HG03457 (cell line): Measurements from ENCODE around the gene PRELID2.
"Not testable (repeated sequence)": the region's sequence is repeated elsewhere in the genome, so short reads cannot be mapped to it uniquely, and the experiment has no call there.

Experiments
- ATAC-seq: cut with Tn5 transposase; IDR thresholded peaks from one replicate; pipeline ENCODE4 v1.9.1; 2021; ENCODE audit warnings: moderate number of reproducible peaks; ENCODE audit not compliant: unreplicated experiment

PRELID2 gene

DNA sequence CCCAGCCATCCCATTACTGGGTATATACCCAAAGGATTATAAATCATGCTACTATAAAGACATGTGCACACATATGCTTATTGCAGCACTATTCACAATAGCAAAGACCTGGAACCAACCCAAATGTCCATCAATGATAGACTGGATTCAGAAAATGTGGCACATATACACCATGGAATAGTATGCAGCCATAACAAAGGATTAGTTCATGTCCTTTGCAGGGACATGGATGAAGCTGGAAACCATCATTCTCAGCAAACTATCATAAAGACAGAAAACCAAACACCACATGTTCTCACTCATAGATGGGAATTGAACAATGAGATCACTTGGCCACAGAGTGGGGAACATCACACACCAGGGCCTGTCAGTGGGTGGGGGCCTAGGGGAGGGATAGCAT, 36.6 kb downstream of the PRELID2 start:
- not testable (repeated sequence) for ATAC-seq

DNA sequence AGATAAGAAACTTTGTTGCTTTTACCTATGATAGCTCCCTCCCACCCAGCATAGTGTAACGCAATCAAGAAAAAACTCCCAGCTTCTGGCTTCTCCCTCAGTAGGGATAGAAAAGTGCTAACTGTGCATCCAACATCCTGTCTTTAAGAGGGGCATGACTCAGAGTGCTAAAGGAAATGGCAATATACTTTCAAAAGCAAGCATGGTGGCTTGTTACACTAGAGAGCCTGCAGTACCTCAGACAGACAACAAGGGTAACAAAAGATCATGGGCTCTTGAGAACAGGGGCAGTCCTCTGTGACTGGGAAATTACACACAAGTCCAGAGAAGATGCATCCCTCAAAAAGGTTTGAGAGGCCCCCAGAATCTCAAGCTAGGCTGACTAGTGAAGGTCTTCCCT, 37.8 kb downstream of the PRELID2 start:
- no peak for ATAC-seq

GRCh38 chr5:145796318-145796717, 38.8 kb downstream of the PRELID2 start:
- no peak for ATAC-seq

DNA sequence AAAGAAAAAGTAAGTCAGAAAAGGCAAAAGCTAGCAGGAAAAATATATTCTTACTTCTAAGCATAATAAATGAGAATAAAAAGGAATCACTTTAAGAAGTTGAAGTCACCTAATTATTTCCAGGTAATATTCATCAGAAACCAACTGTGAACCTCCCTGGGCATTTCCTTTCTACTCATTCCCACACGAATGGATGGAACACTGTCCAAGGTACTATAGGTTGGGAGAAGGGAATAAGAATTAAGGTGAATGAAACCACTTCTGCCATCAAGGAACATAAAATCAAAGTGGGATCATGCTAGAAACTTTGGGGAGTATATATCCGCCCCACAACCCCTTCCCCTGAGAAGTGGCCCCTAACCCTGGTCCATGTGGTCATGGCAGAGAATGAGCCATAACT, 41.6 kb downstream of the PRELID2 start:
- ATAC-seq = no peak

GRCh38 chr5:145792840-145793239, 42.3 kb downstream of the PRELID2 start:
- ATAC-seq = no peak

GRCh38 chr5:145791866-145792265, 43.3 kb downstream of the PRELID2 start:
- ATAC-seq = no peak

DNA sequence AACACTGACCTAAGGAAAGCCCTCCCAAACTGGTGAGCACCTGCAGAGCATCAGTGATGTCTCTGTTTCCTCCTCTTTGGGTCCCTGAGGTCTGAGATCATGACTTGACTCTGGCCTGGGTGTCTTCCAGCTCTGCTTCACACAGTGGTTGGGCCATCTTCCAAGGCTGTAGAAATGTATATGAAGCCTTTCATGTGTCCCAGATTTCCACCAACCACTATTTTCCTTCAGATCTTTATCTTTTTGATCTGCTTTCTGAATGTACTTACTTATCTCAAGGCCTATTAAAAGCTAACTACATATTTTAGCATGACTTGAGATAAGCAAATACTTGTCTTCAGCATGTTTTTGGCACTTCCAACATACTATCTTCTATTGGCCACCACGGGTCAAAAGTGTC, 47.1 kb downstream of the PRELID2 start:
- ATAC-seq = no peak

DNA sequence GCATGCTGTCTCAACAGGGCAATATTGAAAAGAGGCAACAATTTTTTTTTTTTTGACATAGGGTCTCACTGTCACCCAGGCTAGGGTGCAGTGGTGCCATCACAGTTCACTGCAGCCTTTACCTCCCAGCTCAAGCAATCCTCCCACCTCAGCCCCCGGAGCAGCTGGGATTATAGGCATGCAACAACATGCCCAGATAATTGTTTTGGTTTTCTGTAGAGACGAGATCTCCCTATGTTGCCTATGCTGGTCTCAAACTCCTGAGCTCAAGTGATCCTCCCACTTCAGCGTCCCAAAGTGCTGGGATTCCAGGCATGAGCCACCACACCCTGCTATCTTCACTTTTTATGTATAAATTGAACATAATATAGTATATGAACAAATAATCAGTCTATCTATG, 47.6 kb downstream of the PRELID2 start:
- no peak for ATAC-seq

DNA sequence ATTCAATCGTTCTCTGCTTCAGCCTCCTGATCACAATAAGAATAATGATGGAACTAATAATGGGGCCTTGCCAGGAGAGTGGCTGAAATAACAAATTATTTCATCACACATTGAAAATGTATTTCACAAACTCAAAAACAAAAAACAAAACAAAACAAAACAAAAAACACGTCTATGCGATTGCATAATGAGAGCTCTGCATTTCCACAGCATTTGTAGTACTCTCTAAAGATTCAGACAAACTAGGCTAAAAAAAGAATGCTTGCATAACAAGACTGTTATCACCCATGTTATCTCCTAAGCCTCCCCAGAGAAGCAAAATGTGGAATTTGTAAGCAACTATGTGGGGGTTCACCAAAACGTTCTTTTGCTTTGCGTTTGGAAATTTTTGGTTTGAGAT, 48.1 kb downstream of the PRELID2 start:
- ATAC-seq = no peak

- ATAC-seq = no peak
These were observed 54.2 kb downstream of the PRELID2 start for GRCh38 chr5:145780982-145781381.

DNA sequence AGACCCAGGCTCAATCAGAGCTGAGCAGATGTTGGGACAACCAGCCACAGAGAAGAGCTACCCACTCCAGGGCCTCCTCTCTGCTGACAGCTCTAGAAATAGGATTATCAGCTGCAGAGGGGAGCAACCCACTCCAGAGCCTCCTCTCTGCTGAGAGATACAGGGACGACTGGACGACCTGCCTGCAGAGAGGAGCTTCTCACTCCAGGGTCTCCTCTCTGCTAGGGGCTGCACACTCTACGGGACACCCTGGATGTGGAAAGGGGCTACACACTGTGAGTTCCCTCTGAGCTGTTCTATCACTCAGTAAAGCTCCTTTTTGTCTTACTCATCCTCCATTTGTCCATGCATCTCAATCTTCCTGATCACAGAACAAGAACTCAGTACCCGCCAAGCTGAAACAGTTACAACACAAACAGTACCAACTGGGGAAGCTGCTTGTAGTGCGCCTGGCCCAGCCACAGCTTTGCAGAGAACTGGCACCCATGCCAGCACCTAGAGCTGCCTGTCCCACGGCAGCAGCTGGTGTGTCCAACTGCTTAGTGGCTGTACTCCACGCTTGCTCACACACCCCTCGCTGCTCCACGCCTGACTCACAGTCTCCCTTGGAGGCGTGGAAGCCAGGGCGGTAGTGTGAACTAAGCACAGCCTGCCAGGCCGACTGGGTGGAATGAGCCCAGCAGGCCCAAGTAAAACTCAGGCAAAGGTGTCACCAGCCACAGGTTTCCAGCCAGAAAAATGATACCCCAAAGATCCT, 56.8 kb downstream of the PRELID2 start:
- ATAC-seq = no peak

DNA sequence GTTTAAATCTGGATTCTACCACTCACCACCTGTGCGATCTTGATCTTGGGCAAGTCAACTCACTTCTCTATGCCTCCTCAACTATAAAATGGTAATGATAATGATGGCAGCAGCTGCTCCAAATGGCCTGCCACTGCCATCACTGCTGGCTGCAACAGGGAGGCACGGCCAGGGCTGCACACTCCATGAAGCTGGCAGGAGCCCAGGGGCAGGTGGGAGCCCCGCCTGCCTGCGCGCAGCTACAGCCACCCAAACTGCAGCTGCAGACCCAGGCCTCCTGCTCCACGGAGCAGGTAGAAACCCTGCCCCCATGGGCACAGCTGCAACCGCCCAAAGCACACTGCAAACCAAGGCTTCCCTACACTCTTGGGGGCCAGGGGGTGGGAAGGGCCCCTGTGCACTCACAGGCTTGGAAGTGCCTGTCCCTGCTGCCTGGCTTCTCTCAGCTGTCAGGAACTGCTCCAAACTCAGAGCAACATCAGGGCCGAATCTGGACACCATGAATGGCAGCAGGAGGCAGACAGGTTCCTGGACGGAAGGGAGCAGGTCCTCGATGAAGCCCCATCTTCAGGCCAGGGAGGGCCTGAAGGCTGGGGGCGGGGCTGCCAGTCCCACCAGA, 57.6 kb downstream of the PRELID2 start:
- ATAC-seq = no peak

- ATAC-seq = no peak
These were observed 58.3 kb downstream of the PRELID2 start for GRCh38 chr5:145776886-145777285.

DNA sequence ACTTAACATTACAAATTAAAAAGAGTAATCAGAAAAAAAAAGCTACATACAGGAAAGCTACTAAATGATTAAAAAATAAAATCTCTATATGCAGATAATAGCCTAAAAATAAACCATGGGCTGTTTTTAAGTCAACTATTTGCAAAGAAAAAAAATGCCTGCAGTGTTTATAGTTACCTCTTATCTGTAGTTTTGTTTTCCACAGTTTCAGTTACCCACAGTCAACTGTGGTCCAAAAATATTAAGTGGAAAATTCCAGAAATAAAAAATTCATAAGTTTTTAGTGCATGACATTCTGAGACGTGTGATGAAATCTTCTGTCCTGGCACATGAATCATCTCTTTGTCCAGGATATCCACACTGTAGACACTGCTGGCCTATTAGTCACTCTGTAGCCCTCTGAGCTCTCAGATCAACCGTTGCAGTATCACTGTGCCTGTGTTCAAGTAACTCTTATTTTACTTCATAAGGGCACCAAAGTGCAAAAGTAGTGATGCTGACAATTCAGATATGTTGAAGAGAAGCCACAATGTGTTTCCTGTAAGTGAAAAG, 59.2 kb downstream of the PRELID2 start:
- ATAC-seq = no peak

GRCh38 chr5:145775411-145775810, 59.7 kb downstream of the PRELID2 start:
- no peak for ATAC-seq

GRCh38 chr5:145774442-145774841, 60.7 kb downstream of the PRELID2 start:
- ATAC-seq = no peak

DNA sequence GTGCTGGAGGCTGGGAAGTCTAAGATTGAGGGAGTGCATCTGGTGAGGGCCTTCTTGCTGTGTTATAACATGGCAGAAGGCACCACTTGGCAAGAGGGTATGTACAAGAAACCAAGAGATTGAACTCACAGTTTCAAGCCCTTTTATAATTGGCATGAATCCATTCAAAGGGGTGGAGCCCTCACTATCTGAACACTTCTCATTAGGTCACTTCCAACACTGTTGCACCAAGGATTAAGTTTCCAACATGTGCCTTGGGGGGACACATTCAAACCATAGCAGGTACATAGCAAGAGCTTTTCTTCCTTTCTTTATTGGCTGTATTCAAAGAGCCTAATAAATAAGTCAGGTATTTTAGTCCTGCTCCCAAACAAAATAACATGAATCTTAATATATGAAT, 62.7 kb downstream of the PRELID2 start:
- ATAC-seq = no peak

DNA sequence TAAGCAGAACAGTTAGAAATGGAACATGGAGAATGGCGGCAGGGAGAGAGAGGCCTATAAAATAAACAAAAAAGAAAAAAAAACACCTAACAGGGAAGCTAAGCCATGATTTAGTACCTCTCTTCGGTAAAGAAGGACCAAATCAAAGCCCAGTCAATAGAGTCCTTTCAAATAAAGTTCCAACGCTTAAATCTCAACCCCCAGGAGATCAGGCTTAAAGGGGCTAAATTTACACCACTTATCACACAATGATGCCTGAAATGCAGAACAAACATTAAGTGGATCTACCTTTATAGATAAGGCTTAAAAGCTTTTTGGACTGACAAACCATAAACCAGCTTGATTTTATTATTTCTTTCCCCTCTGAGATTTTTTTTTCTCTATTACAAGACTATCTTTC, 66.3 kb downstream of the PRELID2 start:
- no peak for ATAC-seq

GRCh38 chr5:145764325-145764724, 70.8 kb downstream of the PRELID2 start:
- no peak for ATAC-seq

- no peak for ATAC-seq
These were observed 72.3 kb downstream of the PRELID2 start for GRCh38 chr5:145762833-145763232.

- no peak for ATAC-seq
These were observed 73.9 kb downstream of the PRELID2 start for GRCh38 chr5:145761254-145761653.

- no peak for ATAC-seq
These were observed 74.5 kb downstream of the PRELID2 start for GRCh38 chr5:145760660-145761059.
